Measurements from ENCODE around the gene NISCH. TPM values are rescaled to one million over a fixed set of nuclear protein-coding genes. Genes with fewer than 3 reads are reported as not detected.

The NISCH gene
- total RNA-seq, 2 donors from 2014 or later, result 95.9 to 124 TPM

DNA sequence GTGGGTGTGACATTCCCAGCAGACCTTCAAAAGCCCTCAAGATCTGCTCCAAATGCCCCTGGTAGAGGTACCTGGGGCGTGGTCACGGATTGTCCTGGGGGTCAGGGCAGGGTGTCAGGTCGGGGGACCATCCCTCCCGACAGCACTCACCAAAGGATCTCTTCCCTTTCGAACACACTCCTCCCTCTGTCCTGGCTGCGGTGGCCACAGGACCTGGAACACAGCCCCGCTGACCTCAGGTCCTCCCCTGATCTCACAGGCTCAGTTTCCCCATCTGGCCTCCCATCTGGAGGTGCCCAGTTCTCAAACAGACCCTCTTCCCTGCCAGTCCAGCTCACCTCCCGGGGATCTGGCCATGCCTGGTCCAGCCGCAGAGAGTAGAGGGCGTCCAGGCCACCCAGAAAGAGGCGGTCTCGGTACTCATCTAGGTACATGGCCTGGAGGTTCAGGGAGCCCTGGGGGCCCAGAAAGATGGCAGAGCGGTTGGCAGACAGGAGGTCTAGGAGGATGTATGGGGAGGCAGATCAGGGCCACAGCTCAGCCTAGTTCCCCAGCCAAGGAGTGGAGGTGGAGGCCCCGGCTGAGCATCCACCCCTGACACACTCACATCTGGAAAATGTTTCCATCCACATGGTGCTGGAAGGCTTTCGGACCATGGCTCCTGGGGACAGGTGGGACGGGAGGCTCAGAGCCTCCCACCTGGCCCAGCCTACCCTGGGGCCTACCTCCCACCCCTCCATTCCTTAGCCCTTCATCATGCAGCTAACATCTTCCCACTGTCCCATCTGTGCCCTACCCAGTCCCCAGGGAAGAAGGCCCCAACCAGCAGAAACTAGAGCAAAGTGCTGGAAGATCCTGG is 12.8 kb upstream of the NISCH start:
- H3K9me3 ChIP-seq, result no peaks in the 10 kb centered on the region
- DNase-seq (ENCODE audit: low spot score), result no peak
- ATAC-seq (ENCODE audit: insufficient number of reproducible peaks, low FRiP score, low read depth), result no peak
- no peaks in the 10 kb centered on the region for H3K4me1 ChIP-seq (ENCODE audit: control insufficient read depth in 1 of 2, low read depth in 2 of 2)
- H3K36me3 ChIP-seq, result no peaks in the 10 kb centered on the region
- H3K4me3 ChIP-seq, result no peak overlapping the region
- H3K27me3 ChIP-seq (replicated peaks; ENCODE audit: insufficient read depth), result no peaks in the 10 kb centered on the region
- no peak overlapping the region for H3K27ac ChIP-seq
- no peak for TF ChIP-seq CTCF (IDR thresholded peaks at IDR 0.05)

GRCh38 chr3:52443268-52443610 is 12.2 kb upstream of the NISCH start:
- H3K9me3 ChIP-seq, result no peaks in the 10 kb centered on the region
- no peaks in the 10 kb centered on the region for H3K36me3 ChIP-seq
- no peaks in the 10 kb centered on the region for H3K4me1 ChIP-seq (ENCODE audit: control insufficient read depth in 1 of 2, low read depth in 2 of 2)
- no peak overlapping the region for H3K4me3 ChIP-seq
- no peak for TF ChIP-seq CTCF (IDR thresholded peaks at IDR 0.05)
- H3K27ac ChIP-seq, result no peak overlapping the region
- no peaks in the 10 kb centered on the region for H3K27me3 ChIP-seq (replicated peaks; ENCODE audit: insufficient read depth)
- no peak for DNase-seq (ENCODE audit: low spot score)
- no peak for ATAC-seq (ENCODE audit: insufficient number of reproducible peaks, low FRiP score, low read depth)

GRCh38 chr3:52443791-52444687 is 11.4 kb upstream of the NISCH start:
- no peak overlapping the region for H3K4me3 ChIP-seq
- no peaks in the 10 kb centered on the region for H3K4me1 ChIP-seq (ENCODE audit: control insufficient read depth in 1 of 2, low read depth in 2 of 2)
- no peaks in the 10 kb centered on the region for H3K36me3 ChIP-seq
- H3K9me3 ChIP-seq, result no peaks in the 10 kb centered on the region
- ATAC-seq (ENCODE audit: insufficient number of reproducible peaks, low FRiP score, low read depth), result no peak
- TF ChIP-seq CTCF (IDR thresholded peaks at IDR 0.05), result no peak
- DNase-seq (ENCODE audit: low spot score), result no peak
- H3K27me3 ChIP-seq (replicated peaks; ENCODE audit: insufficient read depth), result no peaks in the 10 kb centered on the region
- no peak overlapping the region for H3K27ac ChIP-seq

DNA sequence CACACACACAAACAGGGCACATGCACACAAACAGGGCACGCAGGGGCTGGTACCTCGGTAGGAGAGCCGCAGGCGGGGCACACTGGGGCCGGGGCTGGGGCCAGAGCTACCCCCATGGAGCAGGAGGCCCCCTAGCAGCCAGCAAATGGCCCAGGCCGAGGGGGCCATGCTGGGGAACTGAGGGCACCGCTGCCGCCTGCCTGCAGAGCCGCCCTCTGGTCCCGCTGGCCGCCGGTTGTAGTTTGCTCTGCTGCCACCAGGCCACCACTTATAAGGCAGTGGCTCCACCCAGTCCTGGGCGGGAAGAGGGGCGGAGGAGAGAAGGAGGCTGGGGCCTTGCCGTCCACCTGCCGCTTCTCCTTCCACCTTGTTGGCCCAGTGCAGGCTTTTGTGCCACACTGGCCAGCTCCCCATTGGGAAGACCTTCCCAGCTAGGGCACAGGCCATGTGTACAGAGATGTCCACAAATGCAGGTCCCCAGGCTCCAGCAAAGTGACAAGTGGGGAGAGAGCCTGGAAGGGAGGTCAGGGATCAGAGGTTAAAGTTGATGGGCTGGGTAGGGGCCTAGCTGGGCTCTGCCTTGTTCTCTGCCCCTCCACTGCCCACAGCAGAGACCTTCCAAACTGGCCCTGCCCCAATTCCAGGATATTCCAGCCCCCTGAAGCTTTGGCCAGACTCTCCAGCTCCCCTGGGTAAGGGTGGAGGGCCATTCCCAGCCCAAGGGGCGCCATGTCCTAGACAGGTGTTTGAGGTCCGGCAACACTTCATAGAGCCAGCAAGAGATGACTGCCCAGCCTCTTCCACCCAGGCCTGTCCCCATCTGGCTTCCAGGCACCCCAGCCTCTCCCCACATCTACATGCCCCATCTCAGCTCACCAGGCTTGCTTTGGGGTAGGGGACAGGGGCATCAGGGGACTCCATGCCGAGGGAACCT is 10.3 kb upstream of the NISCH start, which contains the start of gene SEMA3G:
Gene SEMA3G, minus strand, starts transcription at position 244 of the 934 bp plus-strand sequence. Its CDS starts 76 bp downstream, at position 168.
- Histone ChIP-seq H3K4me1 (ENCODE audit: control insufficient read depth in 1 of 2, low read depth in 2 of 2) (no peaks in the 10 kb centered on the region), H3K27ac (no peak within 1 kb of the TSS), H3K9me3 (no peaks in the 10 kb centered on the region), H3K27me3 (replicated peaks; ENCODE audit: insufficient read depth) (no peaks in the 10 kb centered on the region), H3K4me3 (peak within 1 kb of the TSS; percentile 53), H3K36me3 (no peaks in the 10 kb centered on the region)
- peak; percentile 44 for DNase-seq (ENCODE audit: low spot score)
- TF ChIP-seq CTCF (IDR thresholded peaks at IDR 0.05), result peak; percentile 77
- no peak for ATAC-seq (ENCODE audit: insufficient number of reproducible peaks, low FRiP score, low read depth)
